HG03432 (cell line): ENCODE data around the gene TNFRSF8.
A peak's percentile ranks its signal among the peaks of the same experiment; 100 is the strongest.

Experiments used
- ATAC-seq: cut with Tn5 transposase; IDR thresholded peaks from one replicate; pipeline ENCODE4 v1.9.1; 2021; ENCODE audit warnings: mild to moderate bottlenecking, moderate library complexity; ENCODE audit not compliant: unreplicated experiment

Gene TNFRSF8

GRCh38 chr1:12153181-12153785, 90.2 kb downstream of the TNFRSF8 start:
- ATAC-seq: peak; percentile 28

DNA sequence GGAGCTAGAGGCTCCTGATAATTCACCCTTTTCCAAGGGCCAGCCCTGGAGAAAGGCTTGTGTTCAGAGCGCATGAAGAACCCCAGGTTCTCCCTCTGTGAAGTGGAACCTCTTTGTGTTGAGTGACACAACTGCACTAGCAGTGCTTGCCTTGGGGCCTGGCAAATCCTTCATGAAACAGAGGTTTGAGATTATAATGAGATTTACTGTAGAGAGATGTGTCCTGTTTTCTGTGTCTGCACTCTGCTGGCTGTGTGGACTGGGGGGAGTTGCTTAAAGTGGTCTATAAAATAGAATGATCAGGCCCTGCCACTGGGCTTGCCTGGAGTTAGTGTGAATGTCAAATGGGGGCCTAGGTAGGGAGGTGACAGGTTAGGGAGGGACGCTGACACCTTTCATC, 92.2 kb downstream of the TNFRSF8 start:
- ATAC-seq: no peak

GRCh38 chr1:12157366-12158231, 94.5 kb downstream of the TNFRSF8 start:
- no peak for ATAC-seq

DNA sequence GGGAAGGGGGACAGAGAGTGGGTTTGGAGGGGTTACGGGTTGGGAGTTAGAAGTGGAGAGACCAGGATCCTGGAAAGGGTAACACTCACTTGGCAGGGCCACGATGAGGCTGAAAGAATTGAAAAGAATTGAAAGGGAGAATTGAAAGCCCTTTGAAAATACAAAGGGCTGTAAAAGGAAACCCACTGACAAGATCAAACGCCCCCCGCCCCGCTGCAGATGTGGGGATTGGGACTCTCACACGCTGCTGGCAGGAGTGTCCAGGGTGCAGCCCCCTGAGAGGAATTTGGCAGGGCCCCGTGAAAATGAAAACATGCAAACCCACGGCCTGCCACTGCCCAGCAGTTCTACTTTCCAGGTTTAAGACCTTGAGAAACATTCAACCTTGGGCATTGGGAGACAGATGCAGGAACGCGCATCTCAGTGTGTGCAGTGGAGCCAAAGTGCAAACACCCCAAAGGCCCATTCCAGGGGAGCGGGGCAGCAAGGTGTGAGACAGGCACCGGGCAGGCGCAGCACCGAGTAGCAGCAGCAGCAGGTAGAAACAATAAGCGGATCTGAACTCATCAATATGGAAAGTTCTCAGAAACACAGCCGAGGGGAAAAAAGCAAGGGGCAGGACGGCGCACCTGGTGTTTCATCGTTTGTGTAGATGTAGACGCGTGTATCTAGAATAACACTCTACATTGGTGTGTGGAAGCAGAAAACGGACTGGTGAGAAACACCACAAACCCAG, 95.4 kb downstream of the TNFRSF8 start:
- ATAC-seq: no peak

- ATAC-seq: no peak
Measured at GRCh38 chr1:12159816-12160215, 96.7 kb downstream of the TNFRSF8 start.

GRCh38 chr1:12161324-12161661, 98.2 kb downstream of the TNFRSF8 start:
- no peak for ATAC-seq

DNA sequence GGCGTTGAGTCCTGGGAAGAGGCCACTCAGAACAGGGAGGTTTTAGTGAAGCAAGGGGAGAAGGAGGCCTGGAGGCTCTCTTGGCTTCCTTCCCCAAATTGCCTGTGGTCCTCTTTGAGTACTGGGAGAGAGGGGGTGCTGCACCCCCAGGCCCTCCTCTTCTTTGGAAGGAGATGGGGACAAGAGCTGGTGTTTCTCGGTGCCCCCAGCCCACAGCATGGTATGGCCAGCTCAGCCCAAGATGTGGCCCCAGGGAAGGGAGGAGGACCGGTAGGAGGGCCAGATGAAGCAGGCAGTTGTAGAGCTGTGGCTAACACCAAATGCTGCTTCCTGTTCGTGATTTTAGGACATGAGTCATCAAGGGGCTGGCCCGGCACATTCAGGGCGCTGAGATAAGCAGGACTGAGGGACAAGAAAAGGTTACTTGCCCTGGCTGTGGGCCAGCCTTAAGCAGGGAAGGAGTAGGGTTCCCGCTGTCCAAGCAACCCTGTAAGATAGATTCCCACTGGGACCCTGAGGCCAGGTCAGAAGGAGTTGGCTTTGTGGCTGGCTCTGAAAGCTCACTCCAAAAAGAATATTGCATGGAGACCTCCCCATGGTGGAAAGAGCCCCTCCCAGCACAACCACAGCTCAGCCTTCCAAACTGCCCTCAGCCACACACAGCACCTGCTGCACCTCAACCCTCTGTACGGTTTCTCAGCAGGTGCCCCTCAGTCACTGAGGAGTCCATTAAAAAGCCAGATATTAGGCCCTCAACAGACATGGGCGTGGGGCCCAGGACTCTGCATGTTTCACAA, 98.8 kb downstream of the TNFRSF8 start:
- peak; percentile 77 for ATAC-seq

GRCh38 chr1:12162459-12163137, 99.5 kb downstream of the TNFRSF8 start:
- no peak for ATAC-seq

DNA sequence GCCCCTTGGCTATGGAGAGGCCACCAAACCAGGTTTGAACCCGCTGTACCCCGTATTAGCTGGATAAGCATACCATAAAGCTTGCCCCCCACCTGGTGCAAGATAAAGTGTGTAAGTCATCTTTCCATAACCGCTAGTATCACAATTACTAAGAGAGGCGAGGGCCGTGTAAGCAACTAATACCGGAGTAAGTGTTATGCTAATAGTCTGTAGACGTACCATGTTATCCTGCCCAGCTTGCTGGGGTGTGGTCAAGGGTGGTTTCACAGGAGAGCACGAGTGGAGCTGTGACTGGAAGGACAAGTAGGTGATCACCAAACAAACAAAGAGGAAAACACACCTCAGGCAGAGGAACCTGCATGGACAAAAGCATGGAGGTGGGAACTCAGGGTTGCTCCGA, 100.1 kb downstream of the TNFRSF8 start:
- ATAC-seq: no peak

DNA sequence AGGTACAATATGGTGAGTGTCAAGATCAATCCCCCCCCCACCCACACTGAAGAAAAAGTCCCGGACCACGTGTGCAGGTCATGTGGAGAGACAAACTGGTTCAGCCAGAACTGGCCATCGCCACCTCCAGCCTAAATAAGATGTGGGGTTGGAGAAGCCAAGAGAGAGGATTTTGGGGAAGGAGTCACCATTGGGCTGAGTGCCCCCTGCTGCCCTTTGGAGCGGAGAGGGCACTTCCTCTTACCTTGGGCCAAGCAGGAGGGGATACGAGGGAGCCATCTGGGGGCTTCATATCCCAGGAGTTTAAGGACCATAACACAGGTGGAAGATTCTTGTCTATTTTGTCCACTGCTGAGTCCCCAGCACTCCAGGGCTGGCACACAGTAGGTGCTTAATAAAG, 101.1 kb downstream of the TNFRSF8 start:
- no peak for ATAC-seq

- no peak for ATAC-seq
Measured at GRCh38 chr1:12165342-12165741, 102.2 kb downstream of the TNFRSF8 start.

GRCh38 chr1:12166834-12167492, 103.9 kb downstream of the TNFRSF8 start, which contains the start of gene TNFRSF1B:
Gene TNFRSF1B (plus strand): TSS chr1:12166991. CDS start chr1:12167092, 101 bp downstream.
- ATAC-seq: peak; percentile 59

DNA sequence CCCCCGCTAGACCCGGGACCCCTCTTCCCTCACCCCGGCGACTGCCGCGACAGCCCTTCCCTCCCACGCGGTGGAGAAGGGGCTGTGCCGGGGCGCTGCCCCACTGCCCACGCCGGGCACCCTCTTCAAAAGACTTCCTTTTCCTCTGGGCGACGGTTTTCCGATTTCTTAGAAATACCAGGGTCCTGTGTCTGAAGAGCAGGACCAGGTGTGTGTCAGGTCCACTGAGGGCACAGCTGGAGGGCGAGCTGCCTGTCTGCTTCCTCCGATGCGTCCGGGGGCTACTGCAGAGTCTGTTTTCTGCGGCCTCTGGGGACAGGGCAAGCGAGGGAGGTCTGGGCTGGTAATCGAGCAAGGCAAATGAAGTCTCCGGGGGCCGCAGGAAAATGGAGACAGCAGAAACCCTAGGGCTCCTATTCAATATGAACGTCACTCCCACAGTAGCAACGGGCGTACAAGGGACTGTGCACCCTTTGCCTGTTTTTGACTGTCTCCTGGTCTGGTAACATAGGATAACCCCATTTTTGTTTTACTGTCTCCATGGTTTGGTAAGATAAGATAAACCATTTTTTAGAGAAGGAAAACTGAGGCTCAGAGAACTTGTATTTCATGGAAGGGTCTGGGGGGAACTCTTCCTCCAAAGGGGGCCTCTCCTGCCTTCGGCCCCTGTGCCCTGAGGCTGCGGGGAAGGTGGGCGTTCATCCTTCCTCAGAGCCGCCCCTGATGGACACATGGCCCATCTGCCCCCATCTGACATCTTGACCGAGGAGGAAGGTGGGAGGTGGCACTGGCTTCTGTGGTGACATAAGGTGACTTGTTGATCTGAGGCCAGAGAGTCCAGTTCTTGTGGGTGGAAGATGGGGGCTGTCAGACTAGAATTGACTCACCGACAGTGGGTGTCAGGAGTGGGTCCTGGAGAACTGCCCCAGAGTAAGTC, 104.7 kb downstream of the TNFRSF8 start:
- peak; percentile 14 for ATAC-seq

DNA sequence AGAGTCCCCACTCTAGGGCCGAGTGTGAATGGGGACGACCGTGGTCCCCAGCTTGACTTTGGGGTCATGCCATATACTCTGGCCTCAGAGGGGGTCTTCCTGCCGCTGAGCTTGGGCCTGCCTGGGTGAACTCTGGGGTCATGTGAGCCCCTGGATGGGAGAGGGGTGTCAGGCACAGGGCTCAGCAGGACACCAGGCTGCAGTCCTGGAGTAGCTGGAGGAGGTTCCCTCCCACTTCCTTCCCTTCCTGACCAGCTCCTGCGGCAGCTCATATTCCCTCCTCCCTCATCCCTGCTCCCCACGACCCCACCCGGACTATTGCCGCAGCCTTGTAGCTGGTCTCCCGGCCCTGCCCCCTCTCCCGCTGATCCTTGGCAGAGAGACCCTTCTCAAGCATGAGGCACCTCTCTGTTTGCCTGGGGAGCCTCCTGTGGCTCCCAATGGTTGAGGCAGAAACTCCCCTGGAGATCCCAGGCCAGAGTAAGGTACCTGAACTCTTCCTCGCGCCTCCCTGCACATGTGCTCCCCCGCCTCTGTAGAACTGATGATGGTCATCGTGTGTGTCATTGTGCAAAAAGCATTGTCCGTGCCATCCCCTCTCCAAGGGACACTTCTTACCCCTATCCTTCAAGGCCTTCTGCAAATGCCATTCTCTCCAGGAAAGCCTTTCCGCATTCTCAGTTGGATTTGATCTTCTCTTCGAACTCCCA, 105.5 kb downstream of the TNFRSF8 start:
- no peak for ATAC-seq

GRCh38 chr1:12169442-12170135, 106.5 kb downstream of the TNFRSF8 start:
- ATAC-seq: no peak

DNA sequence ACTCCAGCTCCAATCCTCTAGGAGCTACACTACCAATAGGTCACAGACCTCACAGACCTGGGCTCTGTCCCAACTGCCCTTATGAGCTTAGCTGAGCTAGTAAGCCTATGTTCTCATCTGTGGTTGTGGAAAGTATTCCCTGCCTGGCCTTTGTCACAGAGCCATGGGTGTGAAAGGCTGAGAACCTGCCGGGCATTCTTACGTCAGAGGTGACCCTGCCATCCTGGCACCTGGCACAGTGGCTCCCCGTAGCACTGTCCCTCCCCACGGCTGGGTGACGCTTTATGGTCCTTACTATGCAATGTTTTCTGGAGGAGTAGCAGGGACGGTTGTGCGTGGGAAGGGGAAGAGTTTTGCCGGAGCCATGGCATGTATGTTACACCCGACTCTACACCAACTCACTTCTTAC, 107.2 kb downstream of the TNFRSF8 start:
- no peak for ATAC-seq

DNA sequence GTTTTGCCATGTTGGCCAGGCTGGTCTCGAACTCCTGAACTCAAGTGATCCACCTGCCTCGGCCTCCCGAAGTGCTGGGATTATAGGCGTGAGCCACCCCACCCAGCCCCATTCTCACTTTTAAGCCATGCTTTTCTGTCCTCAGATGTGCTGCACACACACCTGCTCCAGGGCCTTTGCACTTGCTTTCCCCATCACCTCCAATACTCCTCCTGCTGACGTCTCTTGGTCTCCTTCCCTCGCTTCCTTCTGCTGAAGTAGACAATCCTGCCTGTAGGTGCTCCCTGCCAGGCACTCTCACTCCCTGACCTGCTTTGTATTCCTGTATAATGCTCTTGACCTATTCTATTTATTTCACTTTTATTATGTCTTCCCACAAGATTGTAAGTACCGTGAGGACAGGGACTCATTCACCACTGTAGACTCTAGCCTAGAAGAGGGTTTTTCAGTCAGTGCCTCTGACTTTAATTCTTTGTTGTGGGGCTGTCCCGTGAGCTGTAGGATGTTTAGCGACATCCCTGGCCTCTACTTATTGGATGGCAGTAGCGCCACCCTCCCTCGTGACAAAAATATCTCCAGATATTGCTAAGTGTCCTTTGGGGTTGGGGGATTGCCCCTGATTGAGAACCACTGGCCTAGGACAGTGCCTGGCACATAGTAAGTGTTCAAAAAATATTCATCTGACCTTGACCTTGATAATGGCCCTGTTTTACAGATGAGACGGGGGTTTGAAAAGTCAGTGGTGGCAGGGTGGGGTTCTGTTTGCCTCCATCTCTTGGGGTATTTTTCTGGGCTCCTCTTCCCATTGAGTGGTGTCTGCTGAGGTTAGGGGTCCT, 108.3 kb downstream of the TNFRSF8 start:
- no peak for ATAC-seq
